HL-60 (cell line): ENCODE measurements around the gene MARCKS.

Experiments used
- GABPA ChIP-seq: IDR thresholded peaks from 2 replicates; pipeline ENCODE4 v1.6.1; 2012; ENCODE audit warnings: low read depth
- POLR2AphosphoS5 ChIP-seq: IDR thresholded peaks from 2 replicates; pipeline ENCODE4 v1.6.1; 2012; ENCODE audit warnings: low read depth
- SPI1 ChIP-seq: IDR thresholded peaks from 2 replicates; pipeline ENCODE4 v1.6.1; 2012; ENCODE audit warnings: low read depth, mild to moderate bottlenecking, borderline replicate concordance
- TF ChIP-seq, protein P1 (sequence below): IDR thresholded peaks from one replicate; pipeline ENCODE4 v1.5.1; 2011; ENCODE audit warnings: low read length, control low read depth, inconsistent platforms; ENCODE audit not compliant: insufficient read depth
- TF ChIP-seq, protein P2 (sequence below): IDR thresholded peaks from 2 replicates; pipeline ENCODE4 v1.6.1; 2012; ENCODE audit warnings: low read depth; ENCODE audit not compliant: insufficient replicate concordance

- TF ChIP-seq POLR2AphosphoS5: no peak
- TF ChIP-seq, protein P1, sequence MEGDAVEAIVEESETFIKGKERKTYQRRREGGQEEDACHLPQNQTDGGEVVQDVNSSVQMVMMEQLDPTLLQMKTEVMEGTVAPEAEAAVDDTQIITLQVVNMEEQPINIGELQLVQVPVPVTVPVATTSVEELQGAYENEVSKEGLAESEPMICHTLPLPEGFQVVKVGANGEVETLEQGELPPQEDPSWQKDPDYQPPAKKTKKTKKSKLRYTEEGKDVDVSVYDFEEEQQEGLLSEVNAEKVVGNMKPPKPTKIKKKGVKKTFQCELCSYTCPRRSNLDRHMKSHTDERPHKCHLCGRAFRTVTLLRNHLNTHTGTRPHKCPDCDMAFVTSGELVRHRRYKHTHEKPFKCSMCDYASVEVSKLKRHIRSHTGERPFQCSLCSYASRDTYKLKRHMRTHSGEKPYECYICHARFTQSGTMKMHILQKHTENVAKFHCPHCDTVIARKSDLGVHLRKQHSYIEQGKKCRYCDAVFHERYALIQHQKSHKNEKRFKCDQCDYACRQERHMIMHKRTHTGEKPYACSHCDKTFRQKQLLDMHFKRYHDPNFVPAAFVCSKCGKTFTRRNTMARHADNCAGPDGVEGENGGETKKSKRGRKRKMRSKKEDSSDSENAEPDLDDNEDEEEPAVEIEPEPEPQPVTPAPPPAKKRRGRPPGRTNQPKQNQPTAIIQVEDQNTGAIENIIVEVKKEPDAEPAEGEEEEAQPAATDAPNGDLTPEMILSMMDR: no peak
- TF ChIP-seq, protein P2, sequence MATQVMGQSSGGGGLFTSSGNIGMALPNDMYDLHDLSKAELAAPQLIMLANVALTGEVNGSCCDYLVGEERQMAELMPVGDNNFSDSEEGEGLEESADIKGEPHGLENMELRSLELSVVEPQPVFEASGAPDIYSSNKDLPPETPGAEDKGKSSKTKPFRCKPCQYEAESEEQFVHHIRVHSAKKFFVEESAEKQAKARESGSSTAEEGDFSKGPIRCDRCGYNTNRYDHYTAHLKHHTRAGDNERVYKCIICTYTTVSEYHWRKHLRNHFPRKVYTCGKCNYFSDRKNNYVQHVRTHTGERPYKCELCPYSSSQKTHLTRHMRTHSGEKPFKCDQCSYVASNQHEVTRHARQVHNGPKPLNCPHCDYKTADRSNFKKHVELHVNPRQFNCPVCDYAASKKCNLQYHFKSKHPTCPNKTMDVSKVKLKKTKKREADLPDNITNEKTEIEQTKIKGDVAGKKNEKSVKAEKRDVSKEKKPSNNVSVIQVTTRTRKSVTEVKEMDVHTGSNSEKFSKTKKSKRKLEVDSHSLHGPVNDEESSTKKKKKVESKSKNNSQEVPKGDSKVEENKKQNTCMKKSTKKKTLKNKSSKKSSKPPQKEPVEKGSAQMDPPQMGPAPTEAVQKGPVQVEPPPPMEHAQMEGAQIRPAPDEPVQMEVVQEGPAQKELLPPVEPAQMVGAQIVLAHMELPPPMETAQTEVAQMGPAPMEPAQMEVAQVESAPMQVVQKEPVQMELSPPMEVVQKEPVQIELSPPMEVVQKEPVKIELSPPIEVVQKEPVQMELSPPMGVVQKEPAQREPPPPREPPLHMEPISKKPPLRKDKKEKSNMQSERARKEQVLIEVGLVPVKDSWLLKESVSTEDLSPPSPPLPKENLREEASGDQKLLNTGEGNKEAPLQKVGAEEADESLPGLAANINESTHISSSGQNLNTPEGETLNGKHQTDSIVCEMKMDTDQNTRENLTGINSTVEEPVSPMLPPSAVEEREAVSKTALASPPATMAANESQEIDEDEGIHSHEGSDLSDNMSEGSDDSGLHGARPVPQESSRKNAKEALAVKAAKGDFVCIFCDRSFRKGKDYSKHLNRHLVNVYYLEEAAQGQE: no peak
- TF ChIP-seq GABPA: no peak
- no peak for TF ChIP-seq SPI1
Observed at GRCh38 chr6:113856625-113857555, at the start of gene MARCKS.
